Measurements from ENCODE around the gene PC. TPM values are rescaled to one million over a fixed set of nuclear protein-coding genes. Genes with fewer than 3 reads are reported as not detected.

The PC gene
- total RNA-seq, 1 experiment from 2014 or later: 22.5 TPM

- H3K4me3 Mint-ChIP-seq (ENCODE audit: unreplicated experiment): no peak overlapping the region
- H3K36me3 Mint-ChIP-seq (ENCODE audit: insufficient read depth, unreplicated experiment): peaks cover 45% of the 10 kb centered on the region
- H3K9me3 ChIP-seq: no peaks in the 10 kb centered on the region
- H3K4me1 ChIP-seq: peaks cover 6% of the 10 kb centered on the region
- H3K4me3 ChIP-seq (ENCODE audit: low read depth, low read length): no peak overlapping the region
- H3K36me3 ChIP-seq (ENCODE audit: control insufficient read depth, insufficient read depth, low read length): peaks cover 5% of the 10 kb centered on the region
- H3K4me1 Mint-ChIP-seq (ENCODE audit: low read depth, unreplicated experiment): peaks cover 8% of the 10 kb centered on the region
- intact Hi-C loops (cut with micrococcal nuclease; ENCODE audit: unreplicated experiment): no loop called here
- no TSS peak for BruUV-seq (replicated peaks)
- no peak overlapping the region for H3K27ac Mint-ChIP-seq (ENCODE audit: unreplicated experiment)
- DNase-seq: peak in 1 of 2 experiments; percentile 41
- no peaks in the 10 kb centered on the region for H3K27me3 ChIP-seq (replicated peaks; ENCODE audit: control insufficient read depth, insufficient read depth, low read length)
- ChIA-PET CTCF (interaction anchor here (0.6 kb wide), 1 partner anchor 10 kb away, joined by 5 read pairs; no protein-coding TSS in a partner anchor), POLR2A (interaction anchor here (0.5 kb wide), 1 partner anchor 173 kb away, joined by 3 read pairs; no protein-coding TSS in a partner anchor)
- no peaks in the 10 kb centered on the region for H3K27me3 Mint-ChIP-seq (ENCODE audit: insufficient read depth, unreplicated experiment)
- H3K9me3 Mint-ChIP-seq (ENCODE audit: unreplicated experiment): no peaks in the 10 kb centered on the region
- no peak for TF ChIP-seq CTCF (IDR thresholded peaks at IDR 0.05; ENCODE audit: insufficient read depth in 1 of 2, low read depth in 1 of 2, low read length in 1 of 2, severe bottlenecking in 1 of 2, unreplicated experiment in 1 of 2)
These were observed 109.3 kb downstream of the PC start for GRCh38 chr11:66848671-66849500.

- H3K36me3 Mint-ChIP-seq (ENCODE audit: insufficient read depth, unreplicated experiment): peaks cover 53% of the 10 kb centered on the region
- H3K27ac Mint-ChIP-seq (ENCODE audit: unreplicated experiment): no peak overlapping the region
- DNase-seq: peak in 1 of 2 experiments; percentile 47
- H3K27me3 Mint-ChIP-seq (ENCODE audit: insufficient read depth, unreplicated experiment): no peaks in the 10 kb centered on the region
- H3K4me3 ChIP-seq (ENCODE audit: low read depth, low read length): no peak overlapping the region
- POLR2A ChIA-PET: no interaction called here
- H3K36me3 ChIP-seq (ENCODE audit: control insufficient read depth, insufficient read depth, low read length): peaks cover 5% of the 10 kb centered on the region
- peaks cover 6% of the 10 kb centered on the region for H3K4me1 ChIP-seq
- no peak for TF ChIP-seq CTCF (IDR thresholded peaks at IDR 0.05; ENCODE audit: insufficient read depth in 1 of 2, low read depth in 1 of 2, low read length in 1 of 2, severe bottlenecking in 1 of 2, unreplicated experiment in 1 of 2)
- no TSS peak for BruUV-seq (replicated peaks)
- H3K4me1 Mint-ChIP-seq (ENCODE audit: low read depth, unreplicated experiment): peaks cover 7% of the 10 kb centered on the region
- H3K4me3 Mint-ChIP-seq (ENCODE audit: unreplicated experiment): no peak overlapping the region
- no peaks in the 10 kb centered on the region for H3K9me3 Mint-ChIP-seq (ENCODE audit: unreplicated experiment)
- no peaks in the 10 kb centered on the region for H3K9me3 ChIP-seq
- H3K27me3 ChIP-seq (replicated peaks; ENCODE audit: control insufficient read depth, insufficient read depth, low read length): no peaks in the 10 kb centered on the region
- intact Hi-C loops (cut with micrococcal nuclease; ENCODE audit: unreplicated experiment): no loop called here
- CTCF ChIA-PET: no interaction called here
These were observed 110.5 kb downstream of the PC start for GRCh38 chr11:66847461-66848232.

GRCh38 chr11:66846671-66847091 is 111.5 kb downstream of the PC start:
- POLR2A ChIA-PET: no interaction called here
- Histone ChIP-seq H3K9me3 (no peaks in the 10 kb centered on the region), H3K4me1 (peaks cover 6% of the 10 kb centered on the region), H3K4me3 (ENCODE audit: low read depth, low read length) (no peak overlapping the region), H3K36me3 (ENCODE audit: control insufficient read depth, insufficient read depth, low read length) (peaks cover 5% of the 10 kb centered on the region), H3K27me3 (replicated peaks; ENCODE audit: control insufficient read depth, insufficient read depth, low read length) (no peaks in the 10 kb centered on the region)
- Mint-ChIP-seq H3K9me3 (ENCODE audit: unreplicated experiment) (no peaks in the 10 kb centered on the region), H3K27me3 (ENCODE audit: insufficient read depth, unreplicated experiment) (no peaks in the 10 kb centered on the region), H3K4me1 (ENCODE audit: low read depth, unreplicated experiment) (peaks cover 13% of the 10 kb centered on the region), H3K27ac (ENCODE audit: unreplicated experiment) (no peak overlapping the region), H3K36me3 (ENCODE audit: insufficient read depth, unreplicated experiment) (peaks cover 55% of the 10 kb centered on the region), H3K4me3 (ENCODE audit: unreplicated experiment) (no peak overlapping the region)
- peak in 1 of 2 experiments; percentile 45 for DNase-seq
- TF ChIP-seq CTCF (IDR thresholded peaks at IDR 0.05; ENCODE audit: insufficient read depth in 1 of 2, low read depth in 1 of 2, low read length in 1 of 2, severe bottlenecking in 1 of 2, unreplicated experiment in 1 of 2): no peak
- no TSS peak for BruUV-seq (replicated peaks)
- intact Hi-C loops (cut with micrococcal nuclease; ENCODE audit: unreplicated experiment): no loop called here
- CTCF ChIA-PET: interaction anchor here (0.5 kb wide), 1 partner anchor 9 kb away, joined by 4 read pairs; no protein-coding TSS in a partner anchor

Data from Caco-2 (cell line).